ENCODE measurements around the gene VAV2. TPM values are rescaled to one million over a fixed set of nuclear protein-coding genes. Genes with fewer than 3 reads are reported as not detected.

Gene VAV2
- total RNA-seq, 1 donor from 2014 or later, result 34.6 TPM

DNA sequence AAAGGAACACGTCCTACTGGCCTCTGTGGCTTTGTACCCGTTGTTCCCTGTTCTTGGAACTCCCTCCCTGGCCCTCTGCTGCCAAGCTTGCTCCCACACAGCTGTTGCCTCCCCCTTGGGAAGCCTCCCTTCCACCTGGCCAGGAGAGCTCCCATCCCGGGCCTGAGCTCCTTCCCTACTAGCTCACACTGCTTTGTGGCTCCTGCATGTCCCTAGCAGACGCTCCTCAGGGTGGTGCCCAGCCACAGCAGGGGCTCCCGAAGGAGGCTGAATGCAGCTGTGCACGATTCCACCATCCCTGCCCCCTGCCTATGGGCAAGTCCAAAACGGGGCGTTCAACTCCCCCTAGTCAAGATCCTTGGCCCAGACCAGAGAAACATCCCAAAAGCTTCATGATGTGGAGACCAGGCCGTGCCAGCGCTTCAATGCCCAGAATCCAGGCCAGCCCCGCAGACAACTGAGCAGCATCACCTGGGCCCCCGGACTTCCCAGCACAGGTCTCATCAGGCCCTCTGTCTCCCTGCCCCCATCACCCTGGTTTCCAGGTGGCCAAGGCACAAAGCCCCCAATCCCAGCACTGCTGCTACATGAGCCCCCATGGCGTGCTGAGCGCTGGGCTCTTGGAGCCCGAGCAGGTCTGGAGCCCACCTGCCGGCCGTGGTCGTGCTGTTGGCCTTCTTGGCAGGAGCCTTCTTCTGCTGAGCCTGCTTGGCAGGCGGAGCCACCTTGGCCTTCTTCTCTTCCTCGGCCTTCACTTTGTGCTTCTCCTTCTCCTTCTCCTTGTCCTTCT is 47.5 kb upstream of the VAV2 start:
- Histone ChIP-seq H3K27me3 (no peaks in the 10 kb centered on the region), H3K27ac (no peak overlapping the region), H3K4me3 (no peak overlapping the region), H3K9me3 (no peaks in the 10 kb centered on the region), H3K36me3 (peaks cover 75% of the 10 kb centered on the region), H3K4me1 (peaks cover 7% of the 10 kb centered on the region)
- TF ChIP-seq, protein P1, sequence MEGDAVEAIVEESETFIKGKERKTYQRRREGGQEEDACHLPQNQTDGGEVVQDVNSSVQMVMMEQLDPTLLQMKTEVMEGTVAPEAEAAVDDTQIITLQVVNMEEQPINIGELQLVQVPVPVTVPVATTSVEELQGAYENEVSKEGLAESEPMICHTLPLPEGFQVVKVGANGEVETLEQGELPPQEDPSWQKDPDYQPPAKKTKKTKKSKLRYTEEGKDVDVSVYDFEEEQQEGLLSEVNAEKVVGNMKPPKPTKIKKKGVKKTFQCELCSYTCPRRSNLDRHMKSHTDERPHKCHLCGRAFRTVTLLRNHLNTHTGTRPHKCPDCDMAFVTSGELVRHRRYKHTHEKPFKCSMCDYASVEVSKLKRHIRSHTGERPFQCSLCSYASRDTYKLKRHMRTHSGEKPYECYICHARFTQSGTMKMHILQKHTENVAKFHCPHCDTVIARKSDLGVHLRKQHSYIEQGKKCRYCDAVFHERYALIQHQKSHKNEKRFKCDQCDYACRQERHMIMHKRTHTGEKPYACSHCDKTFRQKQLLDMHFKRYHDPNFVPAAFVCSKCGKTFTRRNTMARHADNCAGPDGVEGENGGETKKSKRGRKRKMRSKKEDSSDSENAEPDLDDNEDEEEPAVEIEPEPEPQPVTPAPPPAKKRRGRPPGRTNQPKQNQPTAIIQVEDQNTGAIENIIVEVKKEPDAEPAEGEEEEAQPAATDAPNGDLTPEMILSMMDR (IDR thresholded peaks at IDR 0.05), result no peak
- DNase-seq, result no peak
- ATAC-seq, result no peak
- intact Hi-C loops (cut with DNase I), result no loop called here

DNA sequence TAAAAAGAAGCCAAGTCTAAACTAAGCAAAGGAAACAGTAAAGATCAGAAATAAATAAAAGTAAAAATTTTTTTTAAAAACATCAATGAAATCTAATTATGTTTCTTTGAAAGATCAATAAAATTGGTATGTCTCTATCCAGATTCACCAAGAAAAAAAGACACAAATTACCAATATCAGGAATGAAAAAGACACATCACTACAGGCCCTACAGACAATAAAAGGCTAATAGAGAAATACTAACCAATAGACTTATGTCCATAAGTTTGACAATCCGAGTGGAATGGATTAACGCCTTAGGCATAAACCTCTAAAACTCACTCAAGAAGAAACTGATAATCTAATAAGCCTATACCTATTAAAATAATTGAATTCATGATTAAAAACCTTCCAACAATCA is 45.5 kb upstream of the VAV2 start:
- no peaks in the 10 kb centered on the region for H3K27me3 ChIP-seq
- H3K9me3 ChIP-seq, result no peaks in the 10 kb centered on the region
- ATAC-seq (no peak), DNase-seq (no peak)
- H3K4me3 ChIP-seq, result no peak overlapping the region
- peaks cover 7% of the 10 kb centered on the region for H3K4me1 ChIP-seq
- H3K36me3 ChIP-seq, result peaks cover 75% of the 10 kb centered on the region
- intact Hi-C loops (cut with DNase I), result no loop called here
- TF ChIP-seq, protein P1 (IDR thresholded peaks at IDR 0.05), result no peak
- no peak overlapping the region for H3K27ac ChIP-seq

DNA sequence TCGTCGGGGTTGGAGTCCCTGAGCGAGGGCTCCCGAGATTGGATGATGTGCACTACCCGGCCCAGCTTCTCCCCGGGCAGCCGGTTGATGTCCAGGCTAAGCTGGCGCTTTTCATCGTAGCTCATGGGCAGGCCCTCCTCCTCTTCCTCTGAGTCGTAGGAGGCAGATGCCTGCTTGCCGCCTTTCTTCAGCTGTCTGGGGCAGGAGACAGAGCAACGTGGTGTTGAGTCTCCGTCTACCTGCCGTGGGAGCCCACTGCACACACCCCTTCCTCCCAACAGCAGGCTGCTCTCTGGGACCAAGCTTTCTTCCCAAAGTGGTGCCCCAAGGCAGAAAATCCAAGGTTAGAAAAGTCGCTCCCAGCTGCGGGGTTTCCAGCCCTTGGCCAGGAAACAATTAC is 44.0 kb upstream of the VAV2 start:
- H3K27ac ChIP-seq, result no peak overlapping the region
- DNase-seq (peak; percentile 39), ATAC-seq (no peak)
- no peaks in the 10 kb centered on the region for H3K9me3 ChIP-seq
- no peak overlapping the region for H3K4me3 ChIP-seq
- TF ChIP-seq, protein P1 (IDR thresholded peaks at IDR 0.05), result no peak
- no peaks in the 10 kb centered on the region for H3K27me3 ChIP-seq
- intact Hi-C loops (cut with DNase I), result no loop called here
- H3K36me3 ChIP-seq, result peaks cover 75% of the 10 kb centered on the region
- H3K4me1 ChIP-seq, result peaks cover under 1% of the 10 kb centered on the region

- Histone ChIP-seq H3K4me3 (no peak overlapping the region), H3K9me3 (no peaks in the 10 kb centered on the region), H3K4me1 (no peaks in the 10 kb centered on the region), H3K27me3 (no peaks in the 10 kb centered on the region), H3K36me3 (peaks cover 74% of the 10 kb centered on the region), H3K27ac (no peak overlapping the region)
- intact Hi-C loops (cut with DNase I), result no loop called here
- peak; percentile 58 for DNase-seq
- ATAC-seq, result no peak
- TF ChIP-seq, protein P1 (IDR thresholded peaks at IDR 0.05), result no peak
Observed at GRCh38 chr9:134035041-134036039, 43.2 kb upstream of the VAV2 start.

DNA sequence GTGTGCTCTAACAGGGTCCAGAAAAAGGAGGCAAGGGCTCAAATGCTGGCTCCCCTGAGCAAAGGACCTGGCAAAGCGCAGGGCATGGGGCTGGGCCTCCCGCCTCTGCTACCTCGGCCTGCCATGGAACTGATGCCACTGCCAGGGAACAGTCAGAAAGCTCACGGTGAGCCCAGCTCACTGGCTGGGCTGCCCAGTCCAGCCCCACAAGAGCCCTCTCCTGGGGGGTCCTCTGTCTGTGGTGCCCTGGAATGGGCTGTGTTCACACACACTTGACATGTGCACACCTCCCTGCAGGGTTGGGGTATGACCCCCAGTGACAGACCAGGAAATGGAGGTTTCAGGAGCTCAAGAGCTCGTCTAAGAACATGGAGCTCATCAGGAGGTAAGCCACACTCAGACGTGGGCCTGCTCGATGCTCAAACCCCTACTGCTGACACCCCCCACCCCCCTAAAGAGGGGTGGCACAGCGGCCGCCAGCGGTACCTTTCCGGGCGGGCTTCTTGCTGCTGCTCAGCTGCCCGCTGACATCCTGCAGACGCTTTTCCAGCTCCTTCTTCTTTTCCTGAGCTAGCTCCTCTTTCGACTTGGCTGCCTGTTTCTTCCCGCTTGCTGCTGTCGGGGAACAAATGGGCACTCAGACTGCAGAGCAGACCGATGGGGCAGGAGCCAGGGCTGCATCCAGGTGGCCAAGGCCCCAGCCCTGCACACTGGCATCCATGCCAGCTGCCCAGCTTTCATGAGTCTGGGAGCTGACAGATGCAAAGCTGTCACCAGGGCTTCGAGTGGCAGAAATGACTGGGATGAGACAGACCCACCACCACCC is 42.3 kb upstream of the VAV2 start:
- ATAC-seq (no peak), DNase-seq (peak; percentile 26)
- TF ChIP-seq, protein P1 (IDR thresholded peaks at IDR 0.05), result no peak
- no peak overlapping the region for H3K4me3 ChIP-seq
- H3K36me3 ChIP-seq, result peaks cover 72% of the 10 kb centered on the region
- H3K27ac ChIP-seq, result no peak overlapping the region
- no peaks in the 10 kb centered on the region for H3K27me3 ChIP-seq
- intact Hi-C loops (cut with DNase I), result no loop called here
- no peaks in the 10 kb centered on the region for H3K4me1 ChIP-seq
- H3K9me3 ChIP-seq, result no peaks in the 10 kb centered on the region
